Measurements from ENCODE around the gene ACHE.
"Not testable (repeated sequence)": the region's sequence is repeated elsewhere in the genome, so short reads cannot be mapped to it uniquely, and the experiment has no call there.

Gene ACHE

DNA sequence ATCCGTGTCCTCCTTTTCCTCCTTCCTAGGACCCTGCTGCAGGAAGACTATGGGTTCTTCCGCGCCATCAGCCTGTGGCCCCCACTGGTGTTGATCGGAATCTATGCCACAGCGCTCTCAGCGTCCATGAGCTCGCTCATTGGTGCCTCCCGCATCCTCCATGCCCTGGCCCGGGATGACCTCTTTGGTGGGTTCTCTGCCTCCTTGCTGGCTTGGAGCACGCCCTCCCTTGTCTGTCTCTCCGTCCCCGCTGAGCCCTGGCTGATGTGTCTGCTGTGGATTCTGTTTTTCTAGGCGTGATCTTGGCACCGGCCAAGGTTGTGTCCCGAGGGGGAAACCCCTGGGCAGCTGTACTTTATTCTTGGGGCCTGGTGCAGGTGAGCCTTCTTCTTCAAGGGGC, 35.8 kb downstream of the ACHE start:
- no peak for ATAC-seq
- TF ChIP-seq RARB (CRISPR knock-in tag; IDR thresholded peaks at IDR 0.05) = no peak

DNA sequence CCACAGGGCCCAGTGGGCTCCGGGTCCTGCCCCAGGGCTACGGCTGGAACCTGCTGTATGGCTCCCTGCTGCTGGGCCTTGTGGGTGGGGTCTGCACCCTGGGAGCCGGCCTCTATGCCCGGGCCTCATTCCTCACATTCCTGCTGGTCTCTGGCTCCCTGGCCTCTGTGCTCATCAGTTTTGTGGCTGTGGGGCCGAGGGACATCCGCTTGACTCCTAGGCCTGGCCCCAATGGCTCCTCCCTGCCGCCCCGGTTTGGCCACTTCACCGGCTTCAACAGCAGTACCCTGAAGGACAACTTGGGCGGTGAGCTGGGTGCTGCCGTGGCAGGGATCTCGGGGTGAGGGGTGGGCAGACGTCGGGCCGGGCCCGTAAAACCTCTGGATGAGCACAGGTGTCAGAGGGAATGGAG, 38.8 kb downstream of the ACHE start:
- TF ChIP-seq CSDC2 (CRISPR knock-in tag; IDR thresholded peaks at IDR 0.05) = no peak
- TF ChIP-seq, protein P1, sequence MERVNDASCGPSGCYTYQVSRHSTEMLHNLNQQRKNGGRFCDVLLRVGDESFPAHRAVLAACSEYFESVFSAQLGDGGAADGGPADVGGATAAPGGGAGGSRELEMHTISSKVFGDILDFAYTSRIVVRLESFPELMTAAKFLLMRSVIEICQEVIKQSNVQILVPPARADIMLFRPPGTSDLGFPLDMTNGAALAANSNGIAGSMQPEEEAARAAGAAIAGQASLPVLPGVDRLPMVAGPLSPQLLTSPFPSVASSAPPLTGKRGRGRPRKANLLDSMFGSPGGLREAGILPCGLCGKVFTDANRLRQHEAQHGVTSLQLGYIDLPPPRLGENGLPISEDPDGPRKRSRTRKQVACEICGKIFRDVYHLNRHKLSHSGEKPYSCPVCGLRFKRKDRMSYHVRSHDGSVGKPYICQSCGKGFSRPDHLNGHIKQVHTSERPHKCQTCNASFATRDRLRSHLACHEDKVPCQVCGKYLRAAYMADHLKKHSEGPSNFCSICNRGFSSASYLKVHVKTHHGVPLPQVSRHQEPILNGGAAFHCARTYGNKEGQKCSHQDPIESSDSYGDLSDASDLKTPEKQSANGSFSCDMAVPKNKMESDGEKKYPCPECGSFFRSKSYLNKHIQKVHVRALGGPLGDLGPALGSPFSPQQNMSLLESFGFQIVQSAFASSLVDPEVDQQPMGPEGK (CRISPR knock-in tag; IDR thresholded peaks at IDR 0.05; ENCODE audit: borderline replicate concordance) = no peak
- no peak for ATAC-seq

DNA sequence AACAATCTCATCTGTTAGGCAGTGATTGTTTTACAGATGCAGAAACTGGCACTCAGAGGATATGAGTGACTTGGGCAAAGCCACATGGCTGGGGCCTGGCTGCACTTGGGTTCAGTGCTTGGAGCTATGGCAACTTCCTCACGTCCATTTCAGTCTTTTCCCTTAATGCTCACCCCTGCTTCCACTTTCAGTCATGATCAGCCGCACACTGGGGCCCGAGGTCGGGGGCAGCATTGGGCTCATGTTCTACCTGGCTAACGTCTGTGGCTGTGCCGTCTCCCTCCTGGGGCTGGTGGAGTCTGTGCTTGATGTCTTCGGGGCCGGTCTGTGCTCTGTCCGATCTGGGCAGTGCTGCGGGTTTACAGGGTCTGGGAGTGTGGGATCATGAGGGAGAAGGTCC, 40.2 kb downstream of the ACHE start:
- no peak for ATAC-seq

DNA sequence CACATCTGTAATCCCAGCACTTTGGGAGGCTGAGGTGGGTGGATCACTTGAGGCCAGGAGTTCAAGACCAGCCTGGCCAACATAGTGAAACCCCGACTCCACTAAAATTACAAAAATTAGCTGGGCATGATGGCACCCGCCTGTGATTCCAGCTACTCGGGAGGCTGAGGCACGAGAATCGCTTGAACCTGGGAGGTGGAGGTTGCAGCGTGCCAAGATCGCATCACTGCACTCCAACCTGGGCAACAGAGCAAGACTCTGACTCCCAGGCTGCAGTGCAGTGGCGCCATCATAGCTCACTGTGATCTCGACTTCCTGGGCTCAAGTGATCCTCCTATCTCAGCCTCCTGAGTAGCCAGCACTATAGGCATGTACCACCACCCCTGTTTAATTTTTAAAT, 40.8 kb downstream of the ACHE start:
- ATAC-seq = not testable (repeated sequence)

More for the DNA sequence above, 40.2 kb downstream of the ACHE start:
- no peak for TF ChIP-seq ZFP30 (CRISPR knock-in tag; IDR thresholded peaks at IDR 0.05)
- no peak for TF ChIP-seq ARNTL (CRISPR knock-in tag; IDR thresholded peaks at IDR 0.05; ENCODE audit: borderline replicate concordance, low read depth)

DNA sequence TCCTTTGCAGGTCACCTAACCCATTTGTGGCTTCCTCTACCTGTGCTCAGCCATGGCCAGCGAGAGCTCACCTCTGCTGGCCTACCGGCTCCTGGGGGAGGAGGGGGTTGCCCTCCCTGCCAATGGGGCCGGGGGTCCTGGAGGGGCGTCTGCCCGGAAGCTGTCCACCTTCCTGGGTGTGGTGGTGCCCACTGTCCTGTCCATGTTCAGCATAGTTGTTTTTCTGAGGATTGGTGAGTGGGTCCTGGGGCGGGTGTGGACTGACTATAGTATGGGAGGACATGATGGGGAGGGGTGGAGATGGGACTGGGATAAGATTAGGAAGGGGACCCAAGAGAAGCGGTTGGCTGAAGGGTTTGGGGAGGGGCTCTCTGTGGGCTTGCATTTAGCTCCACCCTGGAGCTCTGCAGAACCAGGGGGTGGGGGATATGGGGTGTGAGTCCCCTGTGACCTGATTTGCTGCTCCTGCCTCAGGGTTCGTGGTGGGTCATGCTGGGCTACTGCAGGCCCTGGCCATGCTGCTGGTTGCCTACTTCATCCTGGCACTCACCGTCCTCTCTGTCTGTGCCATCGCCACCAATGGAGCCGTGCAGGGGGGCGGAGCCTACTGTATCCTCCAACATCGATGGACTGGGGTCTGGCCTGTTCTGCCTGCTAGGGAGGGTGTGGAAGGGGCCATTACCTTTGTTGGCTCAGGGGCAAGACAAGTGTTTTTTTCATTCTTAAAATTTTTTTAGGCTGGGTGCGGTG, 41.4 kb downstream of the ACHE start:
- no peak for ATAC-seq
- TF ChIP-seq ZC3H10 (CRISPR knock-in tag; IDR thresholded peaks at IDR 0.05) (no peak), GLIS3 (CRISPR knock-in tag; IDR thresholded peaks at IDR 0.05) (no peak), PPARA (CRISPR knock-in tag; IDR thresholded peaks at IDR 0.05; ENCODE audit: borderline replicate concordance) (no peak), OSR1 (CRISPR knock-in tag; IDR thresholded peaks at IDR 0.05) (no peak)
- TF ChIP-seq, protein P2, sequence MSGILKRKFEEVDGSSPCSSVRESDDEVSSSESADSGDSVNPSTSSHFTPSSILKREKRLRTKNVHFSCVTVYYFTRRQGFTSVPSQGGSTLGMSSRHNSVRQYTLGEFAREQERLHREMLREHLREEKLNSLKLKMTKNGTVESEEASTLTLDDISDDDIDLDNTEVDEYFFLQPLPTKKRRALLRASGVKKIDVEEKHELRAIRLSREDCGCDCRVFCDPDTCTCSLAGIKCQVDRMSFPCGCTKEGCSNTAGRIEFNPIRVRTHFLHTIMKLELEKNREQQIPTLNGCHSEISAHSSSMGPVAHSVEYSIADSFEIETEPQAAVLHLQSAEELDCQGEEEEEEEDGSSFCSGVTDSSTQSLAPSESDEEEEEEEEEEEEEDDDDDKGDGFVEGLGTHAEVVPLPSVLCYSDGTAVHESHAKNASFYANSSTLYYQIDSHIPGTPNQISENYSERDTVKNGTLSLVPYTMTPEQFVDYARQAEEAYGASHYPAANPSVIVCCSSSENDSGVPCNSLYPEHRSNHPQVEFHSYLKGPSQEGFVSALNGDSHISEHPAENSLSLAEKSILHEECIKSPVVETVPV (CRISPR knock-in tag; IDR thresholded peaks at IDR 0.05) = no peak
- TF ChIP-seq, protein P3, sequence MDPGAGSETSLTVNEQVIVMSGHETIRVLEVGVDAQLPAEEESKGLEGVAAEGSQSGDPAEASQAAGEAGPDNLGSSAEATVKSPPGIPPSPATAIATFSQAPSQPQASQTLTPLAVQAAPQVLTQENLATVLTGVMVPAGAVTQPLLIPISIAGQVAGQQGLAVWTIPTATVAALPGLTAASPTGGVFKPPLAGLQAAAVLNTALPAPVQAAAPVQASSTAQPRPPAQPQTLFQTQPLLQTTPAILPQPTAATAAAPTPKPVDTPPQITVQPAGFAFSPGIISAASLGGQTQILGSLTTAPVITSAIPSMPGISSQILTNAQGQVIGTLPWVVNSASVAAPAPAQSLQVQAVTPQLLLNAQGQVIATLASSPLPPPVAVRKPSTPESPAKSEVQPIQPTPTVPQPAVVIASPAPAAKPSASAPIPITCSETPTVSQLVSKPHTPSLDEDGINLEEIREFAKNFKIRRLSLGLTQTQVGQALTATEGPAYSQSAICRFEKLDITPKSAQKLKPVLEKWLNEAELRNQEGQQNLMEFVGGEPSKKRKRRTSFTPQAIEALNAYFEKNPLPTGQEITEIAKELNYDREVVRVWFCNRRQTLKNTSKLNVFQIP (CRISPR knock-in tag; IDR thresholded peaks at IDR 0.05; ENCODE audit: borderline replicate concordance, low read depth) = no peak
- TF ChIP-seq, protein P4, sequence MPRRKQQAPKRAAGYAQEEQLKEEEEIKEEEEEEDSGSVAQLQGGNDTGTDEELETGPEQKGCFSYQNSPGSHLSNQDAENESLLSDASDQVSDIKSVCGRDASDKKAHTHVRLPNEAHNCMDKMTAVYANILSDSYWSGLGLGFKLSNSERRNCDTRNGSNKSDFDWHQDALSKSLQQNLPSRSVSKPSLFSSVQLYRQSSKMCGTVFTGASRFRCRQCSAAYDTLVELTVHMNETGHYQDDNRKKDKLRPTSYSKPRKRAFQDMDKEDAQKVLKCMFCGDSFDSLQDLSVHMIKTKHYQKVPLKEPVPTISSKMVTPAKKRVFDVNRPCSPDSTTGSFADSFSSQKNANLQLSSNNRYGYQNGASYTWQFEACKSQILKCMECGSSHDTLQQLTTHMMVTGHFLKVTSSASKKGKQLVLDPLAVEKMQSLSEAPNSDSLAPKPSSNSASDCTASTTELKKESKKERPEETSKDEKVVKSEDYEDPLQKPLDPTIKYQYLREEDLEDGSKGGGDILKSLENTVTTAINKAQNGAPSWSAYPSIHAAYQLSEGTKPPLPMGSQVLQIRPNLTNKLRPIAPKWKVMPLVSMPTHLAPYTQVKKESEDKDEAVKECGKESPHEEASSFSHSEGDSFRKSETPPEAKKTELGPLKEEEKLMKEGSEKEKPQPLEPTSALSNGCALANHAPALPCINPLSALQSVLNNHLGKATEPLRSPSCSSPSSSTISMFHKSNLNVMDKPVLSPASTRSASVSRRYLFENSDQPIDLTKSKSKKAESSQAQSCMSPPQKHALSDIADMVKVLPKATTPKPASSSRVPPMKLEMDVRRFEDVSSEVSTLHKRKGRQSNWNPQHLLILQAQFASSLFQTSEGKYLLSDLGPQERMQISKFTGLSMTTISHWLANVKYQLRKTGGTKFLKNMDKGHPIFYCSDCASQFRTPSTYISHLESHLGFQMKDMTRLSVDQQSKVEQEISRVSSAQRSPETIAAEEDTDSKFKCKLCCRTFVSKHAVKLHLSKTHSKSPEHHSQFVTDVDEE (CRISPR knock-in tag; IDR thresholded peaks at IDR 0.05) = no peak
- TF ChIP-seq, protein P5, sequence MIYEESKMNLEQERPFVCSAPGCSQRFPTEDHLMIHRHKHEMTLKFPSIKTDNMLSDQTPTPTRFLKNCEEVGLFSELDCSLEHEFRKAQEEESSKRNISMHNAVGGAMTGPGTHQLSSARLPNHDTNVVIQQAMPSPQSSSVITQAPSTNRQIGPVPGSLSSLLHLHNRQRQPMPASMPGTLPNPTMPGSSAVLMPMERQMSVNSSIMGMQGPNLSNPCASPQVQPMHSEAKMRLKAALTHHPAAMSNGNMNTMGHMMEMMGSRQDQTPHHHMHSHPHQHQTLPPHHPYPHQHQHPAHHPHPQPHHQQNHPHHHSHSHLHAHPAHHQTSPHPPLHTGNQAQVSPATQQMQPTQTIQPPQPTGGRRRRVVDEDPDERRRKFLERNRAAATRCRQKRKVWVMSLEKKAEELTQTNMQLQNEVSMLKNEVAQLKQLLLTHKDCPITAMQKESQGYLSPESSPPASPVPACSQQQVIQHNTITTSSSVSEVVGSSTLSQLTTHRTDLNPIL (CRISPR knock-in tag; IDR thresholded peaks at IDR 0.05; ENCODE audit: low read depth) = no peak

Data from SK-N-SH treated with all-trans-retinoic acid at 6 μM for 48 hours (cell line).